Measurements from ENCODE around the gene PGF.

The PGF gene

GRCh38 chr14:74918380-74918779, 37.0 kb downstream of the PGF start:
- no peak for DNase-seq (ENCODE audit: low read depth)

GRCh38 chr14:74917646-74918081, 37.7 kb downstream of the PGF start:
- no peak for DNase-seq (ENCODE audit: low read depth)

GRCh38 chr14:74917178-74917543, 38.2 kb downstream of the PGF start:
- DNase-seq (ENCODE audit: low read depth): no peak

GRCh38 chr14:74915826-74916225, 39.6 kb downstream of the PGF start:
- no peak for DNase-seq (ENCODE audit: low read depth)

- no peak for DNase-seq (ENCODE audit: low read depth)
Measured at GRCh38 chr14:74915426-74915825, 40.0 kb downstream of the PGF start.

- no peak for DNase-seq (ENCODE audit: low read depth)
Measured at GRCh38 chr14:74913986-74914573, 41.3 kb downstream of the PGF start.

- DNase-seq (ENCODE audit: low read depth): no peak
Measured at GRCh38 chr14:74913393-74913910, 41.9 kb downstream of the PGF start.

- no peak for DNase-seq (ENCODE audit: low read depth)
Measured at GRCh38 chr14:74912801-74913200, 42.6 kb downstream of the PGF start.

GRCh38 chr14:74912111-74912510, 43.3 kb downstream of the PGF start:
- DNase-seq (ENCODE audit: low read depth): no peak

GRCh38 chr14:74911704-74912103, 43.7 kb downstream of the PGF start:
- no peak for DNase-seq (ENCODE audit: low read depth)

GRCh38 chr14:74911221-74911620, 44.2 kb downstream of the PGF start:
- no peak for DNase-seq (ENCODE audit: low read depth)

- DNase-seq (ENCODE audit: low read depth): no peak
Measured at GRCh38 chr14:74910556-74910955, 44.8 kb downstream of the PGF start.

GRCh38 chr14:74909911-74910310, 45.5 kb downstream of the PGF start:
- no peak for DNase-seq (ENCODE audit: low read depth)

- DNase-seq (ENCODE audit: low read depth): no peak
Measured at GRCh38 chr14:74909501-74909900, 45.9 kb downstream of the PGF start.

- no peak for DNase-seq (ENCODE audit: low read depth)
Measured at GRCh38 chr14:74908861-74909341, 46.5 kb downstream of the PGF start.

GRCh38 chr14:74907744-74908143, 47.7 kb downstream of the PGF start:
- no peak for DNase-seq (ENCODE audit: low read depth)

GRCh38 chr14:74906925-74907521, 48.4 kb downstream of the PGF start:
- DNase-seq (ENCODE audit: low read depth): no peak

GRCh38 chr14:74905595-74906142, 49.7 kb downstream of the PGF start:
- DNase-seq (ENCODE audit: low read depth): peak; percentile 68

- DNase-seq (ENCODE audit: low read depth): no peak
Measured at GRCh38 chr14:74904635-74905503, 50.5 kb downstream of the PGF start.

GRCh38 chr14:74902941-74903705, 52.3 kb downstream of the PGF start:
- DNase-seq (ENCODE audit: low read depth): no peak

GRCh38 chr14:74898694-74899093, 56.7 kb downstream of the PGF start:
- DNase-seq (ENCODE audit: low read depth): no peak

- DNase-seq (ENCODE audit: low read depth): no peak
Measured at GRCh38 chr14:74898083-74898482, 57.3 kb downstream of the PGF start.
